Common myeloid progenitor, CD34-positive (primary cell): ENCODE results near the gene C6.
"Not testable (repeated sequence)": the region's sequence is repeated elsewhere in the genome, so short reads cannot be mapped to it uniquely, and the experiment has no call there.

Source experiments
- CTCF ChIA-PET: fragments of 350-600 bp; sonication (Branson Sonifier 250); formaldehyde crosslinking; loops from one replicate; lab custom pipeline; 2021; ENCODE audit warnings: antibody characterized with exemption; lab: Charles Lee
- POLR2A ChIA-PET: fragments of 350-600 bp; sonication (Branson Sonifier 250); formaldehyde crosslinking; loops from one replicate; lab custom pipeline; 2021; ENCODE audit warnings: antibody characterized with exemption; lab: Charles Lee
- DNase-seq, 3 donors: peaks; one replicate each; pipeline versions ENCODE4 v3.0.0 to v3.0.0-alpha.2; 2013
- H3K27ac ChIP-seq, 2 experiments: 1 replicate in 1 of 2; 2 replicates in 1 of 2; pipeline ENCODE4 v1.7.0; 2013; ENCODE audit warnings: inconsistent platforms in 2 of 2, low read length in 2 of 2, mild to moderate bottlenecking in 2 of 2, low read depth in 1 of 2, moderate library complexity in 1 of 2; ENCODE audit not compliant: severe bottlenecking in 2 of 2, insufficient read depth in 1 of 2, poor library complexity in 1 of 2
- H3K27me3 ChIP-seq, 5 experiments: replicated peaks in 2 of 5; 1 replicate in 3 of 5; 2 replicates in 2 of 5; pipeline versions ENCODE4 v1.6.1 to v1.7.0; 2013; ENCODE audit warnings: low read length in 4 of 5, mild to moderate bottlenecking in 2 of 5, moderate library complexity in 2 of 5, inconsistent platforms in 1 of 5; ENCODE audit not compliant: insufficient read depth in 5 of 5, control insufficient read depth in 4 of 5
- H3K36me3 ChIP-seq, 4 experiments: 1 replicate in 2 of 4; 2 replicates in 2 of 4; pipeline versions ENCODE4 v1.6.1 to v1.7.0; 2013; ENCODE audit warnings: low read length in 3 of 4, control low read depth in 1 of 4, mild to moderate bottlenecking in 1 of 4; ENCODE audit not compliant: control insufficient read depth in 4 of 4, insufficient read depth in 4 of 4
- H3K4me1 ChIP-seq, 4 experiments: 1 replicate in 3 of 4; 2 replicates in 1 of 4; pipeline versions ENCODE4 v1.6.1 to v1.7.1; 2013; ENCODE audit warnings: low read length in 3 of 4, mild to moderate bottlenecking in 3 of 4, control low read depth in 1 of 4, inconsistent platforms in 1 of 4, moderate library complexity in 1 of 4; ENCODE audit not compliant: control insufficient read depth in 4 of 4, insufficient read depth in 4 of 4; ENCODE audit errors: control extremely low read depth in 1 of 4
- H3K4me3 ChIP-seq, 7 experiments: 1 replicate in 4 of 7; 2 replicates in 3 of 7; pipeline versions ENCODE4 v1.5.1 to v1.7.0; 2013; ENCODE audit warnings: mild to moderate bottlenecking in 7 of 7, low read length in 6 of 7, moderate library complexity in 6 of 7, inconsistent platforms in 2 of 7, low read depth in 2 of 7, control low read depth in 1 of 7; ENCODE audit not compliant: insufficient read depth in 4 of 7, control insufficient read depth in 1 of 7; ENCODE audit errors: extremely low read depth in 1 of 7
- H3K9me3 ChIP-seq, 5 experiments: 1 replicate in 4 of 5; 2 replicates in 1 of 5; pipeline versions ENCODE4 v1.6.1 to v1.7.1; 2013; ENCODE audit warnings: low read length in 4 of 5, mild to moderate bottlenecking in 2 of 5, inconsistent platforms in 1 of 5, low read depth in 1 of 5, moderate library complexity in 1 of 5; ENCODE audit not compliant: control insufficient read depth in 4 of 5, insufficient read depth in 2 of 5; ENCODE audit errors: control extremely low read depth in 1 of 5
- WGBS: methylation state at CpG from one replicate; pipeline ENCODE4 v1.1.5; 2013; ENCODE audit not compliant: insufficient coverage; 5-methylcytosine and 5-hydroxymethylcytosine counted together

C6 gene

GRCh38 chr5:41219658-41220269, 6.4 kb upstream of the C6 start:
- no peaks in the 10 kb centered on the region for H3K4me1 ChIP-seq
- H3K27ac ChIP-seq = no peak overlapping the region
- no peaks in the 10 kb centered on the region for H3K27me3 ChIP-seq
- ChIA-PET POLR2A (no interaction called here), CTCF (no interaction called here)
- no peaks in the 10 kb centered on the region for H3K9me3 ChIP-seq
- no peaks in the 10 kb centered on the region for H3K36me3 ChIP-seq
- DNase-seq = no peak
- WGBS = 100% methylated on average over 1 of the region's 2 CpGs
- H3K4me3 ChIP-seq = no peak overlapping the region

GRCh38 chr5:41218929-41219657, 5.8 kb upstream of the C6 start:
- H3K9me3 ChIP-seq = no peaks in the 10 kb centered on the region
- H3K27me3 ChIP-seq = no peaks in the 10 kb centered on the region
- H3K27ac ChIP-seq = no peak overlapping the region
- H3K36me3 ChIP-seq = no peaks in the 10 kb centered on the region
- no peak for DNase-seq
- no peaks in the 10 kb centered on the region for H3K4me1 ChIP-seq
- CTCF ChIA-PET = no interaction called here
- POLR2A ChIA-PET = no interaction called here
- WGBS = 78% methylated on average over 1 of the region's 1 CpG
- H3K4me3 ChIP-seq = no peak overlapping the region

- ChIA-PET CTCF (no interaction called here), POLR2A (no interaction called here)
- H3K9me3 ChIP-seq = no peaks in the 10 kb centered on the region
- no peaks in the 10 kb centered on the region for H3K27me3 ChIP-seq
- H3K27ac ChIP-seq = no peak overlapping the region
- no peak for DNase-seq
- no peaks in the 10 kb centered on the region for H3K4me1 ChIP-seq
- H3K36me3 ChIP-seq = no peaks in the 10 kb centered on the region
- no peak overlapping the region for H3K4me3 ChIP-seq
Measured at GRCh38 chr5:41214182-41214581, 850 bp upstream of the C6 start.

- Histone ChIP-seq H3K9me3 (no peaks in the 10 kb centered on the region), H3K27me3 (no peaks in the 10 kb centered on the region), H3K4me1 (no peaks in the 10 kb centered on the region), H3K4me3 (no peak overlapping the region), H3K36me3 (no peaks in the 10 kb centered on the region), H3K27ac (no peak overlapping the region)
- WGBS = no CpG with 5 or more reads among the region's 1 CpG
- ChIA-PET CTCF (no interaction called here), POLR2A (no interaction called here)
- no peak for DNase-seq
Measured at GRCh38 chr5:41212935-41213334, 397 bp downstream of the C6 start.

- no peaks in the 10 kb centered on the region for H3K36me3 ChIP-seq
- ChIA-PET POLR2A (no interaction called here), CTCF (no interaction called here)
- no peak overlapping the region for H3K27ac ChIP-seq
- H3K4me3 ChIP-seq = no peak overlapping the region
- H3K4me1 ChIP-seq = no peaks in the 10 kb centered on the region
- no peaks in the 10 kb centered on the region for H3K9me3 ChIP-seq
- H3K27me3 ChIP-seq = no peaks in the 10 kb centered on the region
- no CpG with 5 or more reads among the region's 4 CpGs for WGBS
- DNase-seq = no peak
Measured at GRCh38 chr5:41211417-41211816, 1.9 kb downstream of the C6 start.

GRCh38 chr5:41205475-41205874, 7.9 kb downstream of the C6 start:
- CTCF ChIA-PET, H3K27ac ChIP-seq, H3K4me3 ChIP-seq, H3K9me3 ChIP-seq, DNase-seq, H3K27me3 ChIP-seq, H3K36me3 ChIP-seq, H3K4me1 ChIP-seq, POLR2A ChIA-PET: not testable (repeated sequence)
- WGBS = 94% methylated on average over 8 of the region's 8 CpGs

GRCh38 chr5:41203033-41203432, 10.3 kb downstream of the C6 start:
- no peak for DNase-seq
- H3K9me3 ChIP-seq = peaks cover 0 to 5% (median 0%) of the 10 kb centered on the region in 5 experiments
- no CpG with 5 or more reads among the region's 2 CpGs for WGBS
- ChIA-PET POLR2A (no interaction called here), CTCF (no interaction called here)
- no peaks in the 10 kb centered on the region for H3K27me3 ChIP-seq
- H3K4me1 ChIP-seq = no peaks in the 10 kb centered on the region
- H3K4me3 ChIP-seq = no peak overlapping the region
- H3K36me3 ChIP-seq = no peaks in the 10 kb centered on the region
- H3K27ac ChIP-seq = no peak overlapping the region
